Chondrocyte (in vitro differentiated cells): ENCODE measurements around the gene CHST12. TPM values are rescaled to one million over a fixed set of nuclear protein-coding genes. Genes with fewer than 3 reads are reported as not detected.

Source experiments
- DNase-seq: peaks from one replicate; pipeline ENCODE4 v3.0.0; 2021; ENCODE audit warnings: mixed read lengths, low spot score
- H3K27ac Mint-ChIP-seq: one replicate; pipeline ENCODE4 v1.8.0; 2021; ENCODE audit warnings: mild to moderate bottlenecking, moderate library complexity, mixed read lengths; ENCODE audit not compliant: unreplicated experiment
- H3K27me3 Mint-ChIP-seq: 2 replicates; pipeline ENCODE4 v1.8.0; 2021; ENCODE audit warnings: low read depth, mixed read lengths
- H3K36me3 Mint-ChIP-seq: 2 replicates; pipeline ENCODE4 v1.8.0; 2021; ENCODE audit warnings: low read depth, mixed read lengths
- H3K4me1 Mint-ChIP-seq: 2 replicates; pipeline ENCODE4 v1.8.0; 2021; ENCODE audit warnings: low read depth, mild to moderate bottlenecking, mixed read lengths
- H3K4me3 Mint-ChIP-seq: one replicate; pipeline ENCODE4 v1.8.0; 2021; ENCODE audit warnings: mild to moderate bottlenecking, moderate library complexity, mixed read lengths; ENCODE audit not compliant: unreplicated experiment
- H3K9me3 Mint-ChIP-seq: 2 replicates; pipeline ENCODE4 v1.8.0; 2021; ENCODE audit warnings: low read depth, mixed read lengths
- total RNA-seq: library from RNA; stranded (reverse); gene quantifications from 3 replicates; pipeline ENCODE4 v1.2.1, GENCODE V29; 2021
- TF ChIP-seq, protein P1 (sequence below): fragments of 200-600 bp; sonication (generic); IDR thresholded peaks from 2 replicates; pipeline ENCODE4 v1.5.0; 2021; ENCODE audit warnings: antibody characterized with exemption, mild to moderate bottlenecking, moderate library complexity

The CHST12 gene
- total RNA-seq, 1 donor from 2014 or later = 22.4 TPM

DNA sequence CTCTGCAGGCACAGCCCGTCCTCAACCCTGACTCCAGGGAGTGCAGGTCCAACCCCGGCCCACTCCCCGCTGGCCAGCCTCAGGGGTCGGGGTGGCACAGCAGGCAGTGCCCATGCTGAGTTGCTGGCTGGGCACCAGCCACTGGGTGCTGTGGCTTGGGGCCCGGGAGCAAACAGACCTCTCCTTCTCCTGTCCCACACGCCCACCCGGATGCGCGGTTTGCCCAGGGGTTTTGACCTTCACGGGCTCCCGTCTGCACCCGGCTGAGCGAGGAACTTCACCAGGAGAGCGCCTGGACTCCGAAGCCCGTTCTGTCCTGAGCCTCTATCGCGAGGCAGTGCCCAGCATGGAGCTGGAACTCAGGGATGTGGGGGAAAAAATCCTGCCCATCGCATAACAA is 75.4 kb downstream of the CHST12 start:
- Mint-ChIP-seq H3K4me3 (no peak overlapping the region), H3K4me1 (peaks cover 13% of the 10 kb centered on the region), H3K27me3 (peaks cover 9% of the 10 kb centered on the region), H3K9me3 (no peaks in the 10 kb centered on the region), H3K36me3 (no peaks in the 10 kb centered on the region), H3K27ac (no peak overlapping the region)
- TF ChIP-seq, protein P1, sequence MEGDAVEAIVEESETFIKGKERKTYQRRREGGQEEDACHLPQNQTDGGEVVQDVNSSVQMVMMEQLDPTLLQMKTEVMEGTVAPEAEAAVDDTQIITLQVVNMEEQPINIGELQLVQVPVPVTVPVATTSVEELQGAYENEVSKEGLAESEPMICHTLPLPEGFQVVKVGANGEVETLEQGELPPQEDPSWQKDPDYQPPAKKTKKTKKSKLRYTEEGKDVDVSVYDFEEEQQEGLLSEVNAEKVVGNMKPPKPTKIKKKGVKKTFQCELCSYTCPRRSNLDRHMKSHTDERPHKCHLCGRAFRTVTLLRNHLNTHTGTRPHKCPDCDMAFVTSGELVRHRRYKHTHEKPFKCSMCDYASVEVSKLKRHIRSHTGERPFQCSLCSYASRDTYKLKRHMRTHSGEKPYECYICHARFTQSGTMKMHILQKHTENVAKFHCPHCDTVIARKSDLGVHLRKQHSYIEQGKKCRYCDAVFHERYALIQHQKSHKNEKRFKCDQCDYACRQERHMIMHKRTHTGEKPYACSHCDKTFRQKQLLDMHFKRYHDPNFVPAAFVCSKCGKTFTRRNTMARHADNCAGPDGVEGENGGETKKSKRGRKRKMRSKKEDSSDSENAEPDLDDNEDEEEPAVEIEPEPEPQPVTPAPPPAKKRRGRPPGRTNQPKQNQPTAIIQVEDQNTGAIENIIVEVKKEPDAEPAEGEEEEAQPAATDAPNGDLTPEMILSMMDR = no peak
- DNase-seq = peak; percentile 81

DNA sequence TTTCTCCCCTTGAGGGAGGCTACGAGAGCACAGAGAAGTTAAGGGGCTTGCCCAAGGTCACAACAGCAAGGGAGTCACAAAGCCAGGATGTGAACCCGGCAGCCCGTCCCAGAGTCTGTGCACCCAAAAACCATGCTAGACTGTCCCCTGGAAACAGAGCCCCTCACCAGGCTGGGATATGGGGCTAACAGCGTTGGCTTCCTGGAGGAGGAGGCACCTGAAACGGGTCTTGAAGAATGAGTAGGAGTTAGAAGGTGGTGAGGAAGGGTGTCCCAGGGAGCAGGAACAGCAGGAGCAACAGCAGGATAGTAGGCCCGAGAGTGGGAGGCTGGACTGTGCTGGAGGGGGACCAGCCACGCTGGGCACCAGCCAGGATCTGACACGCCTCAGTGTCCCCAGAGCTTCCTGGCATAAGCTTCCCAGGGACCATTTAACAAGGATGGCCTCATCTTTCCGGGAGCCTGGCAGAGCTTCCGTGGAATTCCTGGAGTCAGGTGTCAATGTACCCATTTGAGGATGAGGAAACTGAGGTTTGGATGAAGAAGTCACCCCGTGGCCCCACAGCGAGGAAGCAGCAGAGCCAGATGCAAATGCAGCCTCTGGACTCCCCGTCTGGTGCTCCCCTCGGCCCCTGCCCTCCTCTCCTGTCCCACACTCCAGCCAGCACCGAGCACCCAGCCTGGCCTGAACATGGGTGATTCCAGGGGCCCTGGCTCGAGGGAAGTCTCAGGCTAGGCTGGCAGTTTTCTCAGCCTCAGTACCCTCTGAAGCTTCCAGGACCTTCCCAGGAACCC is 76.1 kb downstream of the CHST12 start:
- H3K4me3 Mint-ChIP-seq = no peak overlapping the region
- DNase-seq = no peak
- peaks cover 9% of the 10 kb centered on the region for H3K27me3 Mint-ChIP-seq
- no peak overlapping the region for H3K27ac Mint-ChIP-seq
- no peaks in the 10 kb centered on the region for H3K9me3 Mint-ChIP-seq
- no peaks in the 10 kb centered on the region for H3K36me3 Mint-ChIP-seq
- TF ChIP-seq, protein P1 = no peak
- H3K4me1 Mint-ChIP-seq = peaks cover 13% of the 10 kb centered on the region

DNA sequence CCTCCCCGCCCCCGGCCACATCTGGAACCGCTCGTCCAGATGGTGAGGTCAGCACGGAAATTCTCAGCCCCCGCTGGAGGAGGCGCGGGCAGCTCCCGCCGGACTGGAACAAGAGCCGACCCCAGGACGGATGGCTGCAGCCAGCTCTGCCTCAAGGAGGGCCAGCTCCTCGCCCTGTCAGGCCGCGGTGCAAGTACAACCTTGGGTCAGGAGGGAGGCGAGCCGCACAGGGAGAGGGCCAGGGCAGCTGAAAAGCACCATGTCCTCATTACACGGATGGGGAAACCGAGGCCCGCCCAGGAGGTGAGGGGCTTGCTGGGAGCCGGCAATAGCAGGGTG is 76.6 kb downstream of the CHST12 start:
- H3K27ac Mint-ChIP-seq = no peak overlapping the region
- TF ChIP-seq, protein P1 = no peak
- H3K9me3 Mint-ChIP-seq = no peaks in the 10 kb centered on the region
- no peaks in the 10 kb centered on the region for H3K36me3 Mint-ChIP-seq
- no peak overlapping the region for H3K4me3 Mint-ChIP-seq
- peaks cover 9% of the 10 kb centered on the region for H3K27me3 Mint-ChIP-seq
- DNase-seq = peak; percentile 86
- peaks cover 13% of the 10 kb centered on the region for H3K4me1 Mint-ChIP-seq

DNA sequence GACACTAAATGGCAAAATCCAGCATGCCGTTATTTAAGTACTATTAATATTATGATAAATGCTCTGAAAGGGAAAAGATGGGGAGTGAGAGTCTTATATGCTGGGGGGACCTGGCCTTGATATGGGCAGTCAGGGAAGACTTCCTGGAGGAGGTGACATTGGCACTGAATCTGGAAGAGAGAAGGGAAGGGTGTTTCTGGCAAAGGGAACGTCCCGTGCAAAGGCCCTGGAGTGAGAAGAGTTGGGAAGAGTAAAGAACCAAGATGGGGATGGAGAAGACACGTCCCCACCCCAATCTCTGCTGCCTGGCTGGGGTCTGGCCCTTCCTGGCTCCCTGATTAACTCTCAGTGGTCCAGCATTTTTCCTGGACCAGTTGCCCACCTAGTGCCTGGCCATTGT is 77.8 kb downstream of the CHST12 start:
- H3K27ac Mint-ChIP-seq = no peak overlapping the region
- H3K9me3 Mint-ChIP-seq = no peaks in the 10 kb centered on the region
- H3K4me1 Mint-ChIP-seq = peaks cover 13% of the 10 kb centered on the region
- H3K36me3 Mint-ChIP-seq = no peaks in the 10 kb centered on the region
- H3K4me3 Mint-ChIP-seq = no peak overlapping the region
- TF ChIP-seq, protein P1 = no peak
- DNase-seq = no peak
- H3K27me3 Mint-ChIP-seq = peaks cover 9% of the 10 kb centered on the region

DNA sequence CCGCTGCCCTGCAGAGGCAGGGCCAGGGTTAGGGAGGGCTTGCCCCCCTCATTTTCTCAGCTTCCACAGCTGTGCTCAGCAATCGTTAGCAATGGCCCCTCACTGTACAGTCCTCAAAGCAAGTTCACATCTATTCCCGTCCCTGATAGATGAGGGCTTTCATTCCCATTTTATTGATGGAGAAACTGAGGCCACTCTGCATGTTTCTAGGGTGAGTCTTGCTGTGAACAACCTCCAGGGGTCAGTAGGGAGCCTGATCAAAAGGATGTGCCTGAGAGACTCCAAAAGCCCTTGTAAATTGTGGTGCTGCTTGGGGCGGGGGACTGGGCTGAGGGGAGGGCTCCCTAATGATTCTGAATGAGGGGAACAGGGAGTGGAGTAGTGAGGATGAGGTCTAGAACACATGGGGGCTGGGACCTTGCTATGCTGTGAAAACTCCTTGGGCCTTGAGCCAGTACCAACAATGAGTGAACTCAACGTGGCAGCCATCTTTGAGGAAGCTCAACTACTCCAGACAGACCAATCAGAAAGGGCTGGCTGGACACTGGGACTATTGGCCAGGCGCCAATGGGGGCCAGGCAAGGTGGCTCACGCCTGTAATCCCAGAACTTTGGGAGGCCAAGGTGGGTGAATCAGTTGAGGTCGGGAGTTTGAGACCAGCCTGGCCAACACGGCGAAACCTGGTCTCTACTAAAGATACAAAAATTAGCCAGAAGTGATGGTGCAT is 79.5 kb downstream of the CHST12 start:
- no peaks in the 10 kb centered on the region for H3K36me3 Mint-ChIP-seq
- peaks cover 9% of the 10 kb centered on the region for H3K27me3 Mint-ChIP-seq
- H3K4me1 Mint-ChIP-seq = peaks cover 23% of the 10 kb centered on the region
- no peak overlapping the region for H3K4me3 Mint-ChIP-seq
- TF ChIP-seq, protein P1 = peak; percentile 38
- H3K9me3 Mint-ChIP-seq = no peaks in the 10 kb centered on the region
- H3K27ac Mint-ChIP-seq = no peak overlapping the region
- DNase-seq = no peak
